ENCODE results near the gene NCKAP5.
A peak's percentile ranks its signal among the peaks of the same experiment; 100 is the strongest.

NCKAP5 gene

GRCh38 chr2:132955871-132956615 lies 612.2 kb downstream of the NCKAP5 start:
- ChIA-PET CTCF (interaction anchor here (1.5 kb wide), 1 partner anchor 9 kb away, joined by 3 read pairs; no protein-coding TSS in a partner anchor), POLR2A (no interaction called here)
- no peak for TF ChIP-seq CTCF (IDR thresholded peaks at IDR 0.05; ENCODE audit: control extremely low read depth, extremely low read depth, low read depth, missing control alignments)
- no peak for DNase-seq (ENCODE audit: extremely low spot score)

- ChIA-PET CTCF (no interaction called here), POLR2A (no interaction called here)
- TF ChIP-seq CTCF (IDR thresholded peaks at IDR 0.05; ENCODE audit: control extremely low read depth, extremely low read depth, low read depth, missing control alignments) = no peak
Observed at GRCh38 chr2:132953771-132954170, 614.5 kb downstream of the NCKAP5 start.

GRCh38 chr2:132951008-132951714 lies 617.1 kb downstream of the NCKAP5 start:
- ChIA-PET POLR2A (no interaction called here), CTCF (no interaction called here)
- DNase-seq (ENCODE audit: extremely low spot score) = no peak
- TF ChIP-seq CTCF (IDR thresholded peaks at IDR 0.05; ENCODE audit: control extremely low read depth, extremely low read depth, low read depth, missing control alignments) = no peak

More at GRCh38 chr2:132953771-132954170, 614.5 kb downstream of the NCKAP5 start:
- peak; percentile 22 for DNase-seq (ENCODE audit: extremely low spot score)

GRCh38 chr2:132949108-132949507 lies 619.2 kb downstream of the NCKAP5 start:
- TF ChIP-seq CTCF (IDR thresholded peaks at IDR 0.05; ENCODE audit: control extremely low read depth, extremely low read depth, low read depth, missing control alignments) = no peak
- DNase-seq (ENCODE audit: extremely low spot score) = no peak
- ChIA-PET POLR2A (no interaction called here), CTCF (no interaction called here)

DNA sequence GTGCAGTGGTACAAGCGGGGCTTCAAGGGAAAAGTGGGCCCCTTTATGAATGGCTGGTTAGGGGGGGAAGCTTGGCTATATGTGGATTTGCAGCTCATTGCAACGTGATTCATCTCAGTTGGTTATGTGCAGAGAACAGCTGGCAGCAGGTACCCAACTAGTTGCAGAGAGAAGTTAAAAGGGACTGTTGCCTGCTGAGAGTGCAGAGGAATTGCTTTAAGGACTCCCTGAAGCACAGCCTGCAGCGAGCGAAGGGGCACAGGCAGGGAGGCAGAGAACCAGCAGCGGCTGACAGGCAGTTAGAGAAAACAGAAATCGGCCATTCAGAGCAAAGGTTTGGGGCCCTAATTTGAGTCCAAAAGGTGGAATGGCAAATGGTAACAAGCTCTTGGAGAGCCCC lies 620.1 kb downstream of the NCKAP5 start:
- DNase-seq (ENCODE audit: extremely low spot score) = no peak
- TF ChIP-seq CTCF (IDR thresholded peaks at IDR 0.05; ENCODE audit: control extremely low read depth, extremely low read depth, low read depth, missing control alignments) = no peak
- POLR2A ChIA-PET = no interaction called here
- CTCF ChIA-PET = interaction anchor here (1.0 kb wide), 1 partner anchor 14 kb away, joined by 3 read pairs; no protein-coding TSS in a partner anchor

DNA sequence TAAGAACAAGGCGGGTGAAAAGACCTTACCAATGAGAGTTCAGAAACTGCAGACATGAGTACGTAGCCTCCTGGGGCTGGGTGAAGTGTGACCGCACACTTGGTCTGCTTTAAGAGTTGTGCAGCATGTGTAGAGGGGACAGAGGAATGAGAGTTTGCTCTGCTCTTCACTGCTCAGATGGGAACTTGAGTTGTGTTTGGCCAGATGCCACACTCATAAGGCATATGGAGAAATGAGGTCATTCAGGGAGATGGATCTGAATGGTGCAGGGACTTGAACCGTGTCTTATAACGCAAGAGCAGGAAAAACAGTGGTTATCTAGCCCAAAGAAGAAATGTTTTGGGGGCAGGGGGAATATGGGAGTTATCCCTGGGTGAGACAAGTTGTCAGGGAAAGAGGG lies 624.4 kb downstream of the NCKAP5 start:
- DNase-seq (ENCODE audit: extremely low spot score) = no peak
- CTCF ChIA-PET = interaction anchor here (1.0 to 1.4 kb wide), 2 partner anchors 11 to 34 kb away, joined by 3 read pairs; no protein-coding TSS in a partner anchor
- POLR2A ChIA-PET = no interaction called here
- TF ChIP-seq CTCF (IDR thresholded peaks at IDR 0.05; ENCODE audit: control extremely low read depth, extremely low read depth, low read depth, missing control alignments) = no peak
